GM21390 (cell line): Measurements from ENCODE around the gene TCP1.
"Not testable (repeated sequence)": the region's sequence is repeated elsewhere in the genome, so short reads cannot be mapped to it uniquely, and the experiment has no call there.

ENCODE experiments used
- ATAC-seq: cut with Tn5 transposase; IDR thresholded peaks from one replicate; pipeline ENCODE4 v1.9.1; 2021; ENCODE audit not compliant: unreplicated experiment

Gene TCP1

GRCh38 chr6:159778131-159778530 lies 11.3 kb downstream of the TCP1 start:
- ATAC-seq = no peak

- ATAC-seq = no peak
These were observed 12.0 kb downstream of the TCP1 start for GRCh38 chr6:159777240-159777904.

- no peak for ATAC-seq
These were observed 17.2 kb downstream of the TCP1 start for GRCh38 chr6:159772196-159772595.

- no peak for ATAC-seq
These were observed 19.9 kb downstream of the TCP1 start for GRCh38 chr6:159769470-159769869.

GRCh38 chr6:159766906-159767305 lies 22.5 kb downstream of the TCP1 start:
- no peak for ATAC-seq

GRCh38 chr6:159762681-159763293 lies 26.6 kb downstream of the TCP1 start:
- ATAC-seq = peak; percentile 1

- peak; percentile 96 for ATAC-seq
These were observed 27.3 kb downstream of the TCP1 start, which contains the start of gene ACAT2 for GRCh38 chr6:159761873-159762680. Gene ACAT2 (plus strand): TSS chr6:159762045. CDS start chr6:159762088, 43 bp downstream.

GRCh38 chr6:159761129-159761872 lies 28.1 kb downstream of the TCP1 start:
- ATAC-seq = peak; percentile 2

GRCh38 chr6:159760602-159761057 lies 28.8 kb downstream of the TCP1 start:
- ATAC-seq = no peak

- no peak for ATAC-seq
These were observed 29.8 kb downstream of the TCP1 start for GRCh38 chr6:159759645-159760044.

GRCh38 chr6:159758031-159759001 lies 31.1 kb downstream of the TCP1 start:
- no peak for ATAC-seq

GRCh38 chr6:159756508-159756907 lies 32.9 kb downstream of the TCP1 start:
- no peak for ATAC-seq

GRCh38 chr6:159754959-159755914 lies 34.2 kb downstream of the TCP1 start:
- ATAC-seq = no peak

- no peak for ATAC-seq
These were observed 35.0 kb downstream of the TCP1 start for GRCh38 chr6:159754401-159754800.

- ATAC-seq = no peak
These were observed 36.1 kb downstream of the TCP1 start for GRCh38 chr6:159753081-159753872.

- ATAC-seq = no peak
These were observed 38.0 kb downstream of the TCP1 start for GRCh38 chr6:159751448-159751847.

GRCh38 chr6:159748127-159748526 lies 41.3 kb downstream of the TCP1 start:
- ATAC-seq = not testable (repeated sequence)

- ATAC-seq = no peak
These were observed 42.6 kb downstream of the TCP1 start for GRCh38 chr6:159746759-159747158.
